Activated effector memory CD4-positive, alpha-beta T cell treated with anti-CD3 and anti-CD28 coated beads, Interleukin-2, amount 50 U/mL, for 16 hours (primary cell): ENCODE measurements around the gene FALEC.

ENCODE experiments used
- DNase-seq: peaks from one replicate; pipeline ENCODE4 v3.0.0-alpha.2; 2020

Gene FALEC

GRCh38 chr1:150512846-150513245 is 2.7 kb upstream of the FALEC start:
- no peak for DNase-seq

- DNase-seq, result no peak
These were observed 2.2 kb upstream of the FALEC start for GRCh38 chr1:150513351-150513791.

DNA sequence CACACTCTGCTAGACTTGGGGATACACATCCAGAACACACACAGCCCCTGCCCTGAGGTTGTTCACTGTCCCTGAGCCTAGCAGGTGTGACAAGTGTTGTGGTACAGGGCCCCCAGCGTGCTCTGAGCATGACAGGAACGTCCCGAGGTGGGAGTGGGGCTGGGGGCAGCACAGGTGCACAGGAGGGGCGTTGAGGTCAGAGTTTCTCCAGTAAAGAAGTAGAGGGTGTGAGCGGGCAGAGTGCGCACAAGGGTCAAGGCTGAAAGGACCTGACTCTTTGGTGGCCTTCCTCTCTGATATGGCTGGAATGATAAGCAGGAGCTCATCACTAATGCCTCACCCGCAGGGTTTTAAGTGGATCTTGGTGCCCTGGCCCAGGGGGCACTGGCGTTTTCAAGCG is 1.3 kb upstream of the FALEC start:
- no peak for DNase-seq

- no peak for DNase-seq
These were observed 632 bp upstream of the FALEC start for GRCh38 chr1:150514913-150515327.

- DNase-seq, result no peak
These were observed 569 bp downstream of the FALEC start for GRCh38 chr1:150516050-150516591.

DNA sequence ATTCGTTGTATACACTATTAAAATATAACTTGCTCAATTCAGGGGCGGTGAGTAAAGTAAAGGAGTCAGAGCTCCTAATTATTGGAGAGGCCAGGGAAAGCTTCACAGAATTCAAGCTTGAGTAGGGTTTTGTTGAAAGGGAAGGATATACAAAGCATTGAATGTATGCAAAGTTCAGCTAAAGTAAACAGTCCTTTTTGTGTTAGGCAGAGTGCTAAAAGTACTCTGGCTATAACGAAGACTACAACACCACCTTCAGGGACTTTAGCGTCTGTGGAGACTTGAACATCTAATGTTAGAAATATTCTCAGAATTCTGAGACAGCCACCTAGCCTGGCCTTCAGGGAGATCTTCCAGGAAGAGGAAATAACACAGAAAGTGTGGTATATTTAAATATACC is 1.1 kb downstream of the FALEC start:
- DNase-seq, result no peak

GRCh38 chr1:150521196-150521968 is 5.8 kb downstream of the FALEC start:
- no peak for DNase-seq

- DNase-seq, result no peak
These were observed 9.8 kb downstream of the FALEC start for GRCh38 chr1:150525348-150525747.

- DNase-seq, result no peak
These were observed 12.6 kb downstream of the FALEC start for GRCh38 chr1:150528196-150528595.

DNA sequence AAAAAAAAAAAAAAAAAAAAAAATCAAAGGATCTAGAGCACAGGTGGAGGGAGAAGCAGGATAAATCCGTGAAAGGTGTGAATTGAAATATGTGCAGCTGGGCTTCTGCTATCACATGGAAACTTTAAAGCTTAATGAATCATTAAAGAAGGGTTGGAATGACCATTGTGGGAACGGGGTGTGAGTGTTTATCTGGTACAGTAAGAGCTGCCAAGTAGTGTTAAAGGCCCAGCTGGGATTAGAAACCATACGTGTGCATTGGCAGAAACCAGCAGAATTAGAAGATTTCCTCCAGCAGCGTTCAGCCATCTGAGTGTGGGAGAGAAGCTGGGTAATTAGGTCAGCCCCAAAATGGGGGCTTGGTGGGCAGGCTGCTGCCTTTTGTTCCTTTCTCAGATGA is 13.5 kb downstream of the FALEC start:
- DNase-seq, result no peak

- no peak for DNase-seq
These were observed 15.1 kb downstream of the FALEC start for GRCh38 chr1:150530491-150531159.

DNA sequence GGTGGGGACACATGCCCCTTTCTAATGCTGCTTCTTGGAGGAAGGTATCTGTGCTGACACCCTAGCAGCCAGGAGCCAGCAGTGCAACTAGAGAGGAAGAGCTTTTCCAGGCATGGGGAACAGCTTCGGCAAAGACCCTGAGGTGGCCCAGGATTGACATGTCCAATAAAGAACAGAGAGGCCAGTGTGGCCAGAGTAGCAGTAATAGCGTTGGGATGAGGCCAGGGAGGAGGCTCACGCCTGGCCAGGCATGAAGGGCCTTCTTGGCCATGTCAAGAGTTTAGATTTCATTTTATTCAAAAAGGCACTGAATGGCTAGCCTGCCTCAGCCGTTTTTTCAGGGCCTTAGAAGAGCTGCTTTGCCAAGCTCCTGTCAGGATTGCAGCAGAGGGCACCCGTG is 17.3 kb downstream of the FALEC start:
- no peak for DNase-seq

GRCh38 chr1:150534002-150534401 is 18.4 kb downstream of the FALEC start:
- no peak for DNase-seq

DNA sequence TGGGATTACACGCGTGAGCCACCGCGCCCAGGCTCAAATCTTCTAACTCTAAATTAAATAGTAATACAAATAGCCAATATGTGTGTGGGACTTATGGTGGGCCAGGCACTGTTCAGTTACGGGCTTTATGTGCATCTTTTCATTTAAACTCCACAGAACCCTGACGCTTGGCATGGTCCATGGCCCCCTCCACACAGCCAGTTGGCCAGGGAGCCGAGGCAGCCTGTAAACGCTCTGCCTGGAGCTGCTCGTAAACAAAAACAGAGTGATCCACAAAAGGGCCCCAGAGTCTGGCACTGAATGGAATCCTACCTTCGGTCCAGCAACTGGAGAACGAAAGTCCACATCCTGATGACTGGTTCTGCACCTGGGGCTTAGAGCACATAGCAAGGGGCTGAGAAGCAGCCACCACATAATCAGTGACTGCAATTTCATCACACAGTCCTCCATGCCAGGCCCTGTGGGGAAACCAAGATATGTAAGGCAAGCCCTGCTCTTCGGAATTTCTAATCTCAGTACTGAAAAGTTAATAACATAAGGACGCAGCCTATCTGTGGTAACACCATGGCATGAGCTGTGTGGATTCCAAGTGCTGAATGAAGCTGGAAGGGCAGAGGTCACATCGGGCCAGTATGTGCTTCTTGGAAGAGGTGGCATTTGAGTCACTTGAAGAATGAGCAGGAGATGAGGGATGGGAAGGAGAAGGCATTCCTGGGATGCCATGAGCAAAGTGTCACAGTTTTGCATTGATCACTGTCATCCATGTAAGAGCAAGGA is 20.1 kb downstream of the FALEC start:
- DNase-seq, result no peak

GRCh38 chr1:150536836-150537731 is 21.5 kb downstream of the FALEC start:
- DNase-seq, result no peak

DNA sequence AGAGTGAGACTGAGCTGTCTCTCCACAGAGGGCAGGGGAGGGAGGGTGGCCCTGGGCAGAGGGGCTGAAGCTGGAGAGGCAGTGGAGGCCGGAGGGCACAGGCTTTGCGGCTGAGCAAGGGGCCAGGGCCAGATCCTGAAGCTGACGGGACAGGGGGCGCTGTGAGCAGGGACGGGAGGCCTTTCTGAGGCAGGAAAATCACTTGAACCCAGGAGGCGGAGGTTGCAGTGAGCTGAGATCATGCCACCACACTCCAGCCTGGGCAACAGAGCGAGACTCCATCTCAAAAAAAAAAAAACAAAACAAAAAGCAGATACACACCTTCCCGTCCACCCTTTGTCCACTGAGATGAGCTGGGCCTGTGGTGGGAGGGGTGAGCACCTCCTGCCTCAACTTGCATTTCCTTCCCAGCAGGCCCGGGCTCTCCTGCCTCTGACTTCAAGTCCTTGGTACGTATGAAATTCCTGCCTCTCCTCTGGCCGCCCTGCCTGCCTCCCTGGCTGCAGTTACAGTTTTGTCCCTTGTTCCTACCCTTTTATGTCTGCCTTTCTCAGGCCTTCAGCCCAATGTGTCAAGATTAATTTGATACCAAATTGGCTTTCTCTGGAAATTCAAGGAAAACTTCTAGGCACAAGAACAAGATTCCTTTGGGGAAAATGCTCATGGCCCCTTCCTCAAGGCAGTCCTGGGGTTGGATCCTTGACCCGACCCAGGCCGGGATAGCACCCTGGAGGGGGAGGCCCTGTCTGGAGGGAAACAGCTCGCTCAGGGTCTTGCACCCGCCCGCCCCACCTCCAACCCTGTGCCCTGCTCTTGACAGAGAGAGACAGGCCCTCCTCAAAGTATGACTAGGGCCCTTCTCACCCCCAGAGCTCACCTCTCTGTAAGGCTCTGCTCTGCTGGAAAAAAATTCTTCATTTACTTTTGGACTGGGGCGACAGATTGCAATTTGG is 22.5 kb downstream of the FALEC start:
- DNase-seq, result no peak

GRCh38 chr1:150543500-150544143 is 28.1 kb downstream of the FALEC start:
- no peak for DNase-seq

DNA sequence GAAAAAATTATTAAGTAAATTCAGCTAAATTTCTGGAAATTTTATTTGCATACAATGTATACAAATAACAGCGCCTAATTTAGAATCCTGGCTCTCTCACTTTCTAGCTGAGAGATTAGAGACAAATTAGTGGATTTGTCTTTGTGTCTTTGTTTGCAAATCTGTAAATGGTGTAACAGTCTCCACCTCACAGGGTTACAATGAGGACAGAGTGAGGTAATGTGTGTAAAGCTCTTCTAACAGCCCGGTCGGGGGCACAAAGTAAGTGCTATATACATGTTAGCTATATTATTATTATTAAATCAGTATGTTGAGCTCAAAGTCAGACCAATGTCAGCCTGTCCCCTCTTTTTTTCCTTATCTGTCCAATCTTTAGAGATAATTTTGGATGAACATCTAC is 28.7 kb downstream of the FALEC start:
- no peak for DNase-seq

- no peak for DNase-seq
These were observed 30.0 kb downstream of the FALEC start for GRCh38 chr1:150545486-150546032.

- no peak for DNase-seq
These were observed 30.9 kb downstream of the FALEC start for GRCh38 chr1:150546294-150546937.
